Activated CD8-positive, alpha-beta T cell treated with anti-CD3 and anti-CD28 coated beads, Interleukin-2, amount 10 ng/mL, durations not matched to agents 7 days and 5 days (primary cell): ENCODE results near the gene BTD. TPM values are rescaled to one million over a fixed set of nuclear protein-coding genes. Genes with fewer than 3 reads are reported as not detected.
"Not testable (repeated sequence)": the region's sequence is repeated elsewhere in the genome, so short reads cannot be mapped to it uniquely, and the experiment has no call there.

ENCODE experiments used
- ATAC-seq: fragments of 150-1000 bp; cut with Tn5 transposase; one replicate; pipeline ENCODE4 v1.10.0; 2021; ENCODE audit warnings: moderate library complexity
- CTCF ChIA-PET: fragments of 350-600 bp; sonication (Branson Sonifier 250); formaldehyde crosslinking; loops from one replicate; lab custom pipeline; 2021; ENCODE audit warnings: antibody characterized with exemption; lab: Charles Lee
- POLR2A ChIA-PET: fragments of 350-600 bp; sonication (Branson Sonifier 250); formaldehyde crosslinking; loops from one replicate; lab custom pipeline; 2021; ENCODE audit warnings: antibody characterized with exemption; lab: Charles Lee
- DNase-seq: peaks from one replicate; pipeline ENCODE4 v3.0.0-alpha.2; 2020
- H3K27ac Mint-ChIP-seq: one replicate; pipeline ENCODE4 v1.8.0; 2021; ENCODE audit warnings: mild to moderate bottlenecking, mixed read lengths
- H3K27me3 Mint-ChIP-seq: one replicate; pipeline ENCODE4 v1.8.0; 2021; ENCODE audit warnings: low read depth, mixed read lengths
- H3K36me3 Mint-ChIP-seq: one replicate; pipeline ENCODE4 v1.8.0; 2021; ENCODE audit warnings: low read depth, mixed read lengths
- H3K4me1 Mint-ChIP-seq: one replicate; pipeline ENCODE4 v1.8.0; 2021; ENCODE audit warnings: low read depth, mixed read lengths
- H3K4me3 Mint-ChIP-seq: one replicate; pipeline ENCODE4 v1.8.0; 2021; ENCODE audit warnings: mild to moderate bottlenecking, mixed read lengths
- H3K9me3 Mint-ChIP-seq: one replicate; pipeline ENCODE4 v1.8.0; 2022; ENCODE audit warnings: mixed read lengths; ENCODE audit not compliant: insufficient read depth
- total RNA-seq, 2 experiments: library from RNA; stranded (reverse); gene quantifications; one replicate each; pipeline ENCODE4 v1.2.3, GENCODE V29; 2021

The BTD gene
- total RNA-seq, 2 experiments from 2014 or later: 7.1 to 7.5 TPM

DNA sequence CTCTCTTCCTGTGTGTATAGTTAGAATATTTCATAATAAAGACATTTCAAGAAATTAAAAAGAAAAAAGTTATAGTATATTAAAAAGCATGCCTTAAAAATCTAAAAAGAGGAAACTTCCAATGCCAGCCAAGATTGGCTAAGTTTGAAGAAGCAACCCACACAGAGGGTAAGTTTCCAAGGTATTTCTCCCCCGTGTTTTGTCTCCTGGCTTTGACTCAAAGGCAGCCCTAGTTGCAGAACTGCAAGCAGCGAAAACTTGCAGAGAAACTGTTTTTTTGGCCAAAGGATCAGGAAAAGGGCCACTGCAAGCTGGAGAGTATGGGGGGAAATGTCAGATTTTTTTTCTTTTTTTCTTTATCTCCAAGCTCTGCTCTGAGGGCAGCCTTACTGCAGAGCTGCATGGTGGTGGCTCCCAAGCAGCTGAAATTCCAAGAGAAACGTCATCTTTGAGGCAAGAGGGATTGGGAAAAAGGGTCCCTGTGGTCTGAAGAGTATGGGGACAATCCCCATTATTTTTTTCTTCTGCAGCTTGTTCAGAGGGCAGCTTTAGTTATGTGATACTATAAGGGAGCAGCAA is 23.2 kb upstream of the BTD start:
- ChIA-PET POLR2A (no interaction called here), CTCF (no interaction called here)
- Mint-ChIP-seq H3K36me3 (peaks cover 15% of the 10 kb centered on the region), H3K27ac (no peak overlapping the region), H3K4me1 (no peaks in the 10 kb centered on the region), H3K9me3 (no peaks in the 10 kb centered on the region), H3K27me3 (no peaks in the 10 kb centered on the region), H3K4me3 (no peak overlapping the region)
- DNase-seq (no peak), ATAC-seq (no peak)

DNA sequence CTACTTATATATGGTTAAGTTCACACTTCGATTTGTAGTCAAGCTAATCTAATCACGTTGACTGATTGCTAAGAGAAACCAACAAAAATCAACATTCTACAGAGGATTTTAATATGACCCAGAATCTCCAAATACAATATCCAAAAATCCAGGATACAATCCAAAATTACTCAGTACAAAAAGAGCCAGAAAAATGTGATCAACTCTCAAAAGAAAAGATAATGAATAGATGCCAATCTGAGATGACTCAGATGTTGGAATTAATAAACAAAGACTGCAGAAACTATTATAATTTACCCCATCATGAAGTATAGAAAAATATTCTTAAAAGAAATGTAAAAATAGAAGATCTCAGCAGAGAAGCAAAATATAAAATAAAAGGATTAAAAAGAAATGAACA is 22.5 kb upstream of the BTD start:
- H3K4me3 Mint-ChIP-seq: no peak overlapping the region
- no peak overlapping the region for H3K27ac Mint-ChIP-seq
- H3K36me3 Mint-ChIP-seq: peaks cover 16% of the 10 kb centered on the region
- ChIA-PET CTCF (no interaction called here), POLR2A (no interaction called here)
- no peaks in the 10 kb centered on the region for H3K4me1 Mint-ChIP-seq
- H3K9me3 Mint-ChIP-seq: no peaks in the 10 kb centered on the region
- DNase-seq (no peak), ATAC-seq (no peak)
- no peaks in the 10 kb centered on the region for H3K27me3 Mint-ChIP-seq

- peaks cover 28% of the 10 kb centered on the region for H3K36me3 Mint-ChIP-seq
- CTCF ChIA-PET: no interaction called here
- H3K4me1 Mint-ChIP-seq: no peaks in the 10 kb centered on the region
- ATAC-seq (no peak), DNase-seq (no peak)
- no peaks in the 10 kb centered on the region for H3K27me3 Mint-ChIP-seq
- no peak overlapping the region for H3K4me3 Mint-ChIP-seq
- POLR2A ChIA-PET: no interaction called here
- H3K9me3 Mint-ChIP-seq: no peaks in the 10 kb centered on the region
- H3K27ac Mint-ChIP-seq: no peak overlapping the region
These were observed 19.8 kb upstream of the BTD start for GRCh38 chr3:15581471-15582394.

DNA sequence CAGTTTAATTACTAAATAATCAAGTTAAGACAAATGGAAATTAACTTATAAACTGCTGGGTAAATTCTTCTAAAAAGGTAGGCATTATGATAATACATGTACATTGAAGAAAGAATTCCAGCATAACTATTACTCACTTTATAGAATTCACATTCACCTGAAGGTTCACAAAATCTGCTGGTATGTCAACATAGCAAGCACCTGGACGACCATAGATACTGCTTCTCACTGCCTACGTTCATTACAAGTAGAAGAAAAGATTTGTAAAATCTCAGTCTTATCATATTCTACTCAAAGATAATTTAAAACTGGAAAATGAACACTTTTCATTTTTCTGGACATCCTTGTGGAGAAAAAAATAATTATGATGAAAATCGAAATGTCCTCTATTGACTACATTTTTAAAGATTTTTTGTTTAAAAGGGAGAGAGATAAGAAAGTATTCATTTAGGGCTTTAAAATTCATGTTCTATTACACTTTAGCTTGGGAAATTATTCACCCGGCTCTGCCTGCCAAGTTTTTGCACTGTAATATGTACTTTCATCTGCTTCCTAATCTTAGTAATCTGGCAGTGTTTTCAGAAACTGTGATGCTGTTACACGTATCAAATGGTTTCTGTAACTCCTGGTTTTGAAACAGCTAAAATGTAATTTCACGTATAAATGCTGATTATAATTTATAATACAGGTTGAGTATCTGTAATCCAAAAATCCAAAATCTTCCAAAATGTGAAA is 16.3 kb upstream of the BTD start:
- Mint-ChIP-seq H3K9me3 (no peaks in the 10 kb centered on the region), H3K36me3 (peaks cover 31% of the 10 kb centered on the region), H3K27ac (no peak overlapping the region), H3K4me3 (no peak overlapping the region), H3K27me3 (no peaks in the 10 kb centered on the region), H3K4me1 (no peaks in the 10 kb centered on the region)
- no peak for DNase-seq
- no peak for ATAC-seq
- ChIA-PET CTCF (no interaction called here), POLR2A (no interaction called here)

DNA sequence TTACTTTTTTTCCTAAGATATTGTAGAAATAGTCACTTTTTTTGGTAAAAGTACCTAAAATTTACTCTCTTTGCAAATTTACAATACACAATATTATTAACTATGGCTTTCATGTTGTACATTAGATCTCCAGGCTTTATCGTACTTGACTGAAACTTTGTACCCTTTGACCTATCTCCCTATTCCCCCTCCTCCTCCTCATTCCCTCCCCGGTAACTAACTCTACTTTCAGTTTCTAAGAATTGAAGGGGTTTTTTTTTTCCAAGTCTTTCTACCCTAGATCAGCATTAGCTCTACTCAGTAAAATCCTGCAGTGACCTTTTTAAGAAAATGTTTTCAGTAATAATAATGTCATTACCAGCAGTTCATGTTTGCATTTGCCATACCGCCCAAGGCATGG is 10.3 kb upstream of the BTD start:
- ChIA-PET POLR2A (no interaction called here), CTCF (no interaction called here)
- no peaks in the 10 kb centered on the region for H3K9me3 Mint-ChIP-seq

DNA sequence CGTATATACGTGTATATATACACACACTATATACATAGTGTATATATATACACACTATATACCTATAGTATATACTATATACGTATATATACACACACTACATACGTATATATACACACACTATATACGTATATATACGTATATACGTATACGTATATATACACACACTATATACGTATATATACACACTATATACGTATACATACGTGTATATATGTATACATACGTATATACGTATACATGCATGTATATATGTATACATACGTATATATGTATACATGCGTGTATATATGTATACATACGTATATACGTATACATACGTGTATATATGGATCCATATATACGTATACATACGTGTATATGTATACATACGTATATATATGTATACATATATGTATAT is 9.6 kb upstream of the BTD start:
- no peak for ATAC-seq

More for the DNA sequence above, 10.3 kb upstream of the BTD start:
- Mint-ChIP-seq H3K36me3 (peaks cover 17% of the 10 kb centered on the region), H3K27me3 (no peaks in the 10 kb centered on the region), H3K27ac (no peak overlapping the region), H3K4me1 (no peaks in the 10 kb centered on the region), H3K4me3 (no peak overlapping the region)
- DNase-seq (no peak), ATAC-seq (no peak)

DNA sequence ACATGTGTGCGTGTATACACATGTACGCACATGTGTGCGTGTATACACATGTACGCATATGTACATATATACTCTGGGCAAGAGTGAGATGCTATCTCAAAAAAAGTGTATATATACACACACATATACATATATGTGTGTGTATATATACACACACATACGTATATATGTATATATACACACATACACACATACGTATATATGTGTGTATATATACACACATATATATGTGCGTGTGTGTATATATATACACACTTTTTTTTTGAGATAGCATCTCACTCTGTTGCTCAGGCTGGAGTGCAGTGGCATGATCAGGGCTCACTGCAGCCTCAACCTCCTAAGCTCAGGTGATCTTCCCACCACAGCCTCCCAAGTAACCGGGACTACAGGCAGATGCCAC is 8.6 kb upstream of the BTD start:
- ChIA-PET POLR2A (interaction anchor here (0.6 kb wide), 1 partner anchor 871 kb away, joined by 4 read pairs; no protein-coding TSS in a partner anchor), CTCF (no interaction called here)
- H3K4me1 Mint-ChIP-seq: no peaks in the 10 kb centered on the region
- no peak overlapping the region for H3K4me3 Mint-ChIP-seq
- no peaks in the 10 kb centered on the region for H3K9me3 Mint-ChIP-seq
- H3K36me3 Mint-ChIP-seq: peaks cover 21% of the 10 kb centered on the region
- no peak for ATAC-seq
- no peak for DNase-seq
- no peaks in the 10 kb centered on the region for H3K27me3 Mint-ChIP-seq
- H3K27ac Mint-ChIP-seq: no peak overlapping the region

More for the DNA sequence above, 9.6 kb upstream of the BTD start:
- Mint-ChIP-seq H3K4me1 (no peaks in the 10 kb centered on the region), H3K27ac (no peak overlapping the region), H3K4me3 (no peak overlapping the region), H3K27me3 (no peaks in the 10 kb centered on the region), H3K9me3 (no peaks in the 10 kb centered on the region), H3K36me3 (peaks cover 13% of the 10 kb centered on the region)
- ChIA-PET CTCF (no interaction called here), POLR2A (no interaction called here)
- no peak for DNase-seq

- ATAC-seq (no peak), DNase-seq (no peak)
- H3K27ac Mint-ChIP-seq: no peak overlapping the region
- no peaks in the 10 kb centered on the region for H3K9me3 Mint-ChIP-seq
- H3K4me3 Mint-ChIP-seq: no peak overlapping the region
- peaks cover 21% of the 10 kb centered on the region for H3K36me3 Mint-ChIP-seq
- POLR2A ChIA-PET: interaction anchor here (0.6 kb wide), 1 partner anchor 96 kb away, joined by 3 read pairs; no protein-coding TSS in a partner anchor
- H3K27me3 Mint-ChIP-seq: no peaks in the 10 kb centered on the region
- H3K4me1 Mint-ChIP-seq: peaks cover 13% of the 10 kb centered on the region
- CTCF ChIA-PET: no interaction called here
These were observed 5.6 kb upstream of the BTD start for GRCh38 chr3:15595955-15596354.

GRCh38 chr3:15601046-15601398 is 523 bp upstream of the BTD start:
- ATAC-seq (no peak), DNase-seq (no peak)
- H3K27ac Mint-ChIP-seq: peak overlapping the region; percentile 90
- no peaks in the 10 kb centered on the region for H3K9me3 Mint-ChIP-seq
- ChIA-PET CTCF (interaction anchor here (0.6 to 1.5 kb wide), 4 partner anchors 26 to 211 kb away, joined by 3 to 4 read pairs (median 3); no protein-coding TSS in a partner anchor), POLR2A (interaction anchor here (1.2 to 1.3 kb wide), 6 partner anchors 35 to 395 kb away, joined by 3 to 6 read pairs (median 3); partner anchors contain the start of genes ANKRD28 and CAPN7)
- H3K4me3 Mint-ChIP-seq: peak overlapping the region; percentile 99
- peaks cover 41% of the 10 kb centered on the region for H3K36me3 Mint-ChIP-seq
- no peaks in the 10 kb centered on the region for H3K27me3 Mint-ChIP-seq
- peaks cover 29% of the 10 kb centered on the region for H3K4me1 Mint-ChIP-seq

DNA sequence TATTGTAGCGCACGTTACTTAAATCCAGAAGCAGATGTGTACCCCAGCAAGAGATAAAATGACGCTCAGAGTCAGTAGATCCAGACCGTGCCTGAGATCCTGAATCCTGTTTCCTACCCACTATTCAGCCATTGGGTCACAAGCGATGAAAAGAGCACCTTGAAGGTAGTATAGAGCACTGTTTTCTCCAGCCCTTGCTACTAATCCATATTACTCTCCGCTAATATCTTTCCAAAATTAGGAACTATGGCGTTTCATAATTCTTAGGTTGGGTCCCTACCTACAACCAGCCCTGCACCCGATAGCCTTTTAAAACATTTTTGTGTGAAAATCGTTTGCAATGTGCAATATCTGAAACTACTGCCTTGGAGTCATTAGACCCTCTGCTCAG is 596 bp downstream of the BTD start:
- DNase-seq: no peak
- POLR2A ChIA-PET: interaction anchor here (1.2 to 1.3 kb wide), 4 partner anchors 34 to 207 kb away, joined by 3 to 6 read pairs (median 3); no protein-coding TSS in a partner anchor
- Mint-ChIP-seq H3K4me1 (peaks cover 29% of the 10 kb centered on the region), H3K27ac (peak overlapping the region; percentile 90), H3K36me3 (peaks cover 38% of the 10 kb centered on the region), H3K4me3 (peak overlapping the region; percentile 99), H3K27me3 (no peaks in the 10 kb centered on the region), H3K9me3 (no peaks in the 10 kb centered on the region)
- ATAC-seq: peak; percentile 8
- CTCF ChIA-PET: interaction anchor here (0.8 kb wide), 1 partner anchor 200 kb away, joined by 4 read pairs; no protein-coding TSS in a partner anchor

DNA sequence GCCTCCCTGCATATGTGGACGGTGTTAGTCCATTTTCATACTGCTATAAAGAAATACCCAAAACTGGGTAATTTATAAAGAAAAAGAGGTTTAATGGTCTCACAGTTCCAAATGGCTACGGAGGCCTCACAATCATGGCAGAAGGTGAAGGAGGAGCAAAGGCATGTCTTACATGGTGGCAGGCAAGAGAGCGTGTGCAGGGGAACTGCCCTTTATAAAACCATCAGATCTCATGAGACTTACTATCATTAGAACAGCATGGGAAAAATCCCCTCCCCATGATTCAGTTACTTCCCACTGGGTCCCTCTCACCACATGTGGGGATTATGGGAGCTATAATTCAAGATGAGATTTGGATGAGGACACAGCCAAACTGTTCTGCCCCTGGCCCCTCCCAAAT is 1.3 kb downstream of the BTD start:
- POLR2A ChIA-PET, ATAC-seq, H3K27me3 Mint-ChIP-seq, H3K9me3 Mint-ChIP-seq, DNase-seq, CTCF ChIA-PET: not testable (repeated sequence)
- H3K4me1 Mint-ChIP-seq: peaks cover 29% of the 10 kb centered on the region
- H3K36me3 Mint-ChIP-seq: peaks cover 32% of the 10 kb centered on the region
- H3K4me3 Mint-ChIP-seq: peak overlapping the region; percentile 99
- H3K27ac Mint-ChIP-seq: peak overlapping the region; percentile 90
